Epithelial cell of proximal tubule (primary cell): ENCODE data around the gene STIM2. TPM values are rescaled to one million over a fixed set of nuclear protein-coding genes. Genes with fewer than 3 reads are reported as not detected.
"Not testable (repeated sequence)": the region's sequence is repeated elsewhere in the genome, so short reads cannot be mapped to it uniquely, and the experiment has no call there.

Experiments used
- DNase-seq: peaks from one replicate; pipeline ENCODE4 v3.0.0-alpha.2; 2011; ENCODE audit warnings: low read depth
- H3K4me3 ChIP-seq: 2 replicates; pipeline ENCODE4 v1.5.1; 2011; ENCODE audit warnings: low read depth, mild to moderate bottlenecking, low read length
- CTCF ChIP-seq: conservative IDR thresholded peaks from 2 replicates; pipeline ENCODE4 v1.5.1; 2012; ENCODE audit warnings: low read depth, mild to moderate bottlenecking, low read length
- total RNA-seq: library from RNA; depleted of rRNA; stranded (reverse); fragments of >200 nt; gene quantifications from 2 replicates; pipeline ENCODE4 v1.2.3, GENCODE V29; 2015

Gene STIM2
- total RNA-seq, 1 donor from 2014 or later: 7.0 TPM

- no peak for DNase-seq
- TF ChIP-seq CTCF: no peak
- H3K4me3 ChIP-seq: no peak overlapping the region
These were observed 41.1 kb upstream of the STIM2 start for GRCh38 chr4:26819478-26820095.

GRCh38 chr4:26820346-26820745 is 40.3 kb upstream of the STIM2 start:
- no peak for TF ChIP-seq CTCF
- DNase-seq: no peak
- no peak overlapping the region for H3K4me3 ChIP-seq

GRCh38 chr4:26821031-26821430 is 39.6 kb upstream of the STIM2 start:
- TF ChIP-seq CTCF: no peak
- no peak for DNase-seq
- no peak overlapping the region for H3K4me3 ChIP-seq

GRCh38 chr4:26821677-26822503 is 38.8 kb upstream of the STIM2 start:
- no peak for TF ChIP-seq CTCF
- DNase-seq: no peak
- H3K4me3 ChIP-seq: no peak overlapping the region

GRCh38 chr4:26822546-26822945 is 38.1 kb upstream of the STIM2 start:
- H3K4me3 ChIP-seq: no peak overlapping the region
- DNase-seq: no peak
- TF ChIP-seq CTCF: no peak

- DNase-seq, H3K4me3 ChIP-seq: not testable (repeated sequence)
These were observed 37.7 kb upstream of the STIM2 start for GRCh38 chr4:26822974-26823373.

- TF ChIP-seq CTCF: no peak
- DNase-seq: no peak
- H3K4me3 ChIP-seq: no peak overlapping the region
These were observed 37.1 kb upstream of the STIM2 start for GRCh38 chr4:26823583-26823982.
